Cardiac fibroblast (primary cell): ENCODE data around the gene PLEKHA5.
"Not testable (repeated sequence)": the region's sequence is repeated elsewhere in the genome, so short reads cannot be mapped to it uniquely, and the experiment has no call there.

ENCODE experiments used
- DNase-seq, 2 donors: peaks; one replicate each; pipeline versions ENCODE4 v3.0.0 to v3.0.0-alpha.2; 2010; ENCODE audit warnings: low read depth in 2 of 2
- H3K4me3 ChIP-seq, 2 donors: replicated peaks in 1 of 2; 1 replicate in 1 of 2; 2 replicates in 1 of 2; pipeline ENCODE4 v1.5.1; 2011; ENCODE audit warnings: low read depth in 2 of 2, low read length in 2 of 2, mild to moderate bottlenecking in 2 of 2, moderate library complexity in 1 of 2
- CTCF ChIP-seq: IDR thresholded peaks from one replicate; pipeline ENCODE4 v1.5.1; 2011; ENCODE audit warnings: low read depth, mild to moderate bottlenecking, low read length, inconsistent platforms

The PLEKHA5 gene

GRCh38 chr12:19088606-19089005, 40.9 kb upstream of the PLEKHA5 start:
- no peak for TF ChIP-seq CTCF
- no peak for DNase-seq

GRCh38 chr12:19092482-19092881, 37.1 kb upstream of the PLEKHA5 start:
- not testable (repeated sequence) for H3K4me3 ChIP-seq, DNase-seq

More at GRCh38 chr12:19088606-19089005, 40.9 kb upstream of the PLEKHA5 start:
- H3K4me3 ChIP-seq = no peak overlapping the region

GRCh38 chr12:19093218-19093617, 36.3 kb upstream of the PLEKHA5 start:
- H3K4me3 ChIP-seq = no peak overlapping the region
- no peak for TF ChIP-seq CTCF
- DNase-seq = peak; percentile 6 to 7

- no peak for TF ChIP-seq CTCF
- DNase-seq = no peak
- H3K4me3 ChIP-seq = no peak overlapping the region
Measured at GRCh38 chr12:19095331-19095730, 34.2 kb upstream of the PLEKHA5 start.

GRCh38 chr12:19095756-19096480, 33.6 kb upstream of the PLEKHA5 start:
- peak; percentile 43 to 75 for DNase-seq
- no peak for TF ChIP-seq CTCF
- no peak overlapping the region for H3K4me3 ChIP-seq

- TF ChIP-seq CTCF = no peak
- no peak for DNase-seq
- H3K4me3 ChIP-seq = no peak overlapping the region
Measured at GRCh38 chr12:19105463-19105862, 24.1 kb upstream of the PLEKHA5 start.

- DNase-seq = no peak
- no peak overlapping the region for H3K4me3 ChIP-seq
Measured at GRCh38 chr12:19107750-19108149, 21.8 kb upstream of the PLEKHA5 start.

More at GRCh38 chr12:19107750-19108149, 21.8 kb upstream of the PLEKHA5 start:
- TF ChIP-seq CTCF = no peak
